Stimulated activated CD4-positive, alpha-beta T cell treated with anti-CD3 and anti-CD28 coated beads, Interleukin-4, amount 100 ng/mL, for 1 hour (primary cell): ENCODE measurements around the gene TSEN15.

Experiments
- DNase-seq: peaks from one replicate; pipeline ENCODE4 v3.0.0-alpha.2; 2020

TSEN15 gene

GRCh38 chr1:184110272-184111204, 59.0 kb downstream of the TSEN15 start:
- DNase-seq = no peak

DNA sequence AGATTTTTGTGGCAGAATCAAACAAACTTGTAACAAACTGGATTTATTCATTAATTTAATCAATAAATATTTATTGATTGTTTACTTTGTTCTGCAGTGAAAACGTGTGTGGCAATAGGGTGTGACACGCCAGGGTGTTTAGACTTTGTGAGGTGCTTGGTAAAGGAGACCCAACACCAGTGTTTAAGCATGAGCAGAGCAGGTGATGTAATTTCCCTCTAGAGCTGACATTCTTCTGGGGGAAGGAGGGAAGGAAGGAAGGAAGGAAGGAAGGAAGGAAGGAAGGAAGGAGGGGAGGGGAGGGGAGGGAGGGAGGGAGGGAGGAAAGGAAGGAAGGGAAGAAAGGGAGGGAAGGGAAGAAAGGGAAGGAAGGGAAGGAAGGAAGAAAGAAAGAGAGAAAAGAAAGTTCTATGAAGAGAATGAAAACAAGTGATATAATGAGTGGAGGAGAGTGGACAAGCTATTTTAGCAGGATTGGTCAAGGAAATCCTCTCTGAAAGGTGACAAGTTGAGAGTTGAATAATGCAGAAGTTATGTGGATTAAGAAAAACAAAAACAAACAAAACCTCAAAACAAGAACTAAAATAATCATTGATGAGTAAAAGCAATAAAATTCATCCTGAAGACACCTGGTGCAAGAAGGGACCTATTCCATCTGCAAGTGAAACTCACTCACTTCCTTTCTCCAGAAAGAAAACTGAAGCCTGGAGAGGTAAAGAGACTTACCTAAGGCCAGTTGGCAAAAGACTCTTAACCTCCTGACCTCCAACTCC, 60.8 kb downstream of the TSEN15 start:
- DNase-seq = no peak

DNA sequence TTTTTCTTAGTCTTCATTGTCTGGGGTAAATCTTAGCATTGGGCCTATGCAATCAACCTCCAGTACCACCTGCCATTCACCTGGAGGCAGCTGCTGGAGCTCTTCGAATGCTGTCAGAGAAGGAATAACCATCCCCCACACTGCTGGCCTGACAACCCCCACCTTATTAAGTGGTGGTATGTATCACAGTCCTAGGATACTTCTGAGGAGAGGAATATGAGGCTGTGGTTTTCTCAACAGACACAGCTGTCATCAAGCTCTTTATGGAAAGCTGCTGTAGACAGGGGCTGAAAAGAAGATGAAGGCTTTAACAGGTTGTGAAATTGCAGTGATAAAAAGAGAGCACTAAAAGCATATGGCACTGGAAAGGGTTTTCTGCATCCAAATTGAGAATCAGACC, 61.7 kb downstream of the TSEN15 start:
- no peak for DNase-seq

DNA sequence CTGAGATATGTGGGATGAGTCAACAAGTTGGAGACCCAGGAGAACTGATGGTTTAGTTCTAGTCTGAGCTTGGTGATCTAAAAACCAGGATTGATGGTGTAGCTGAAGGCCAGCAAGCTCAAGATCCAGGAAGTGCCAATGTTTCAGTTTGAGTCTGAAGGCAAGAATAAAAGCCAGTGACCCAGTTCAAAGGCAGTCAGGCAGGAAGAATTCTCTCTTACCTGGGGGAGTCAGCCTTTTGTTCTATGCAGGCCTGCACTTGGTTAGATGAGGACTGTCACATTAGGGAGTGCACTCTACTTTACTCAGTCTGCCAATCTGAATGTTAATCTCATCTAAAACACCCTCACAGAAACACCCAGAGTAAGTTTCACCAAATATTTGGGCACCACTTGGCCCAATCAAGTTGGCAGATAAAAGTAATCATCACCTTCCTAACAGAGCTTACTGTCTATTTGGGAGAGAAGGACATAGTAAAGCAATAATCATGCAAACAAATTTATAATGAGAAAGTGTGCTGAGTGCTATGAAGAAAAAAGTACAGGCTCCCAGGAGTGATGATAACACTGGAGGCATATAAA, 63.4 kb downstream of the TSEN15 start:
- no peak for DNase-seq

DNA sequence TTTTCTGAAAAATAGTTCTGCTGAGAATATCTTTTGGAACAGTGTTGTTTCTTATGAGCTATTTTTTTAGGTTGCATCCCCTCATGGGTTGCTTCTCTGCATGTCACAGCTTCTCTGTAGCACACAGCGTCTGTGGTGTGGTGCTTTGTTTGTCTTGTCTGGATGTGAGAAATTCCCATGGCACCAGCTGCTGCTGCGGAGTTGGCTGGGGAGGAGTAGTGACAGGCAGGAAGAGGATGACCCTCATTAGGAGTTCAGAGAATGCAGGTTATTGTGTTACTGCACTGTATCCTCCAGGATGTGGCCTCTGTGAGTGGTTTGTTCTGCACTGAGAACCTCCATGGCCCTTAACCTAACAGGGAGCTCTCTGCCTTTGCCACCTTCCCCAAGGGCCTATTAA, 64.8 kb downstream of the TSEN15 start:
- no peak for DNase-seq

DNA sequence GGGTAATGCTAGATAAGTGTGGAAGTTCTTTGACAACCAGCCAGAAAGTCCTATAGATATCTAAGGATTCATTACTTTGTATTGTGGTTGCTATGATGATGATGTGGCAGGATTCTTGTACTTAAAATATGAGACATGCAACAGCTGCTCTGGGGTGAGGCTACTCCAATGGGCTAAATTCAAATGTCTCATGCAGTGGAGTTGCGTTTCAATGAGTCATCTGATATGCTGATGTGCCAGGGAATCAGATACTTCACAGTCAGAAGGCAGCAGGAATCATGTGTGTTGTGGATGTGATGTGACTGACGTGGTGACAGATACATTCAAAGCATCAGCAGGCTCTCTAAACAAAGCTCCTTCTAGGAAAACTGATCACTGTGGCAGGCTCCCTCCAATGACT, 66.5 kb downstream of the TSEN15 start:
- DNase-seq = no peak
